ENCODE results near the gene CCDC54.

The CCDC54 gene

GRCh38 chr3:107392549-107393165 is 15.4 kb downstream of the CCDC54 start:
- no peak overlapping the region for H3K4me2 ChIP-seq (ENCODE audit: low read depth, low read length, poor library complexity, severe bottlenecking)
- H3K4me1 ChIP-seq (ENCODE audit: insufficient read depth, low read length, poor library complexity, severe bottlenecking) = peaks cover 5% of the 10 kb centered on the region
- no peak overlapping the region for H2AFZ ChIP-seq (ENCODE audit: low read length)
- no peaks in the 10 kb centered on the region for H3K79me2 ChIP-seq (ENCODE audit: insufficient read depth, low read length)
- H3K36me3 ChIP-seq (ENCODE audit: insufficient read depth, low read length) = no peaks in the 10 kb centered on the region
- no peaks in the 10 kb centered on the region for H3F3A ChIP-seq (ENCODE audit: low read depth)
- no peaks in the 10 kb centered on the region for H3K9me3 ChIP-seq (ENCODE audit: insufficient read depth, low read depth, low read length)
- no peak overlapping the region for H3K4me3 ChIP-seq (ENCODE audit: low read length, poor library complexity, severe bottlenecking)
- no peak overlapping the region for H3K9ac ChIP-seq (ENCODE audit: low read depth, low read length, poor library complexity, severe bottlenecking)
- no peak for TF ChIP-seq EZH2phosphoT487 (IDR thresholded peaks at IDR 0.05; ENCODE audit: borderline replicate concordance)
- no peak for TF ChIP-seq CTCF (conservative IDR thresholded peaks at IDR 0.05; ENCODE audit: low read length)
- no peaks in the 10 kb centered on the region for H3K9me2 ChIP-seq (replicated peaks; ENCODE audit: low read depth, low read length)
- H4K20me1 ChIP-seq (ENCODE audit: insufficient read depth, low read length, poor library complexity, severe bottlenecking) = no peaks in the 10 kb centered on the region
- H3K27me3 ChIP-seq (ENCODE audit: insufficient read depth, low read length, poor library complexity, severe bottlenecking) = no peaks in the 10 kb centered on the region

DNA sequence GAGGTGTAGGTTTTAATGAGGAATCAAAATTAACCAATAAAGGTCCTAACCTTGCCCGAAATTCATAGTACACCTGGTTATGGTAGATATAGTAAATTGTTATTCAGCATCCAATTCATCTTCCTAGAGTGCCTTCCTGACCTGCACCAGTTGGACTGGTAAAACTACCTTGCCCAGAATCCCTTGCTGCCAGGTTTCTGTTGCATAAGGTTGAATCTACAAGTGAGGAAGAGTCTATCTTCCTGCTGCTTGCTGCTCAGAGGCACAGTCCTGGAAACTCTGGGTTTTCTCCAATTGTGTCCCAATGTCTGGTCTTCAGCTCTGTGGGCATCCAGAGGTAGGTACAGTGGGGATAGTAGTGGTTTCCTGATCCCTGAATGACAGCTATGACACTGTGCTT is 17.3 kb downstream of the CCDC54 start:
- Histone ChIP-seq H3K9ac (ENCODE audit: low read depth, low read length, poor library complexity, severe bottlenecking) (peak overlapping the region; percentile 31), H3K36me3 (ENCODE audit: insufficient read depth, low read length) (no peaks in the 10 kb centered on the region), H4K20me1 (ENCODE audit: insufficient read depth, low read length, poor library complexity, severe bottlenecking) (no peaks in the 10 kb centered on the region), H3F3A (ENCODE audit: low read depth) (no peaks in the 10 kb centered on the region), H3K79me2 (ENCODE audit: insufficient read depth, low read length) (no peaks in the 10 kb centered on the region), H3K4me1 (ENCODE audit: insufficient read depth, low read length, poor library complexity, severe bottlenecking) (peaks cover 5% of the 10 kb centered on the region), H3K9me3 (ENCODE audit: insufficient read depth, low read depth, low read length) (no peaks in the 10 kb centered on the region), H2AFZ (ENCODE audit: low read length) (peak overlapping the region; percentile 89), H3K4me3 (ENCODE audit: low read length, poor library complexity, severe bottlenecking) (peak overlapping the region; percentile 61), H3K27me3 (ENCODE audit: insufficient read depth, low read length, poor library complexity, severe bottlenecking) (no peaks in the 10 kb centered on the region), H3K9me2 (replicated peaks; ENCODE audit: low read depth, low read length) (no peaks in the 10 kb centered on the region), H3K4me2 (ENCODE audit: low read depth, low read length, poor library complexity, severe bottlenecking) (peak overlapping the region; percentile 49)
- TF ChIP-seq CTCF (conservative IDR thresholded peaks at IDR 0.05; ENCODE audit: low read length) (no peak), EZH2phosphoT487 (IDR thresholded peaks at IDR 0.05; ENCODE audit: borderline replicate concordance) (no peak)

- no peaks in the 10 kb centered on the region for H4K20me1 ChIP-seq (ENCODE audit: insufficient read depth, low read length, poor library complexity, severe bottlenecking)
- no peaks in the 10 kb centered on the region for H3K9me3 ChIP-seq (ENCODE audit: insufficient read depth, low read depth, low read length)
- no peaks in the 10 kb centered on the region for H3K79me2 ChIP-seq (ENCODE audit: insufficient read depth, low read length)
- H3K4me1 ChIP-seq (ENCODE audit: insufficient read depth, low read length, poor library complexity, severe bottlenecking) = peaks cover 5% of the 10 kb centered on the region
- no peaks in the 10 kb centered on the region for H3K27me3 ChIP-seq (ENCODE audit: insufficient read depth, low read length, poor library complexity, severe bottlenecking)
- peak overlapping the region; percentile 31 for H3K9ac ChIP-seq (ENCODE audit: low read depth, low read length, poor library complexity, severe bottlenecking)
- peak overlapping the region; percentile 61 for H3K4me3 ChIP-seq (ENCODE audit: low read length, poor library complexity, severe bottlenecking)
- no peaks in the 10 kb centered on the region for H3K9me2 ChIP-seq (replicated peaks; ENCODE audit: low read depth, low read length)
- TF ChIP-seq EZH2phosphoT487 (IDR thresholded peaks at IDR 0.05; ENCODE audit: borderline replicate concordance) (no peak), CTCF (conservative IDR thresholded peaks at IDR 0.05; ENCODE audit: low read length) (no peak)
- H3K36me3 ChIP-seq (ENCODE audit: insufficient read depth, low read length) = no peaks in the 10 kb centered on the region
- peak overlapping the region; percentile 49 for H3K4me2 ChIP-seq (ENCODE audit: low read depth, low read length, poor library complexity, severe bottlenecking)
- peak overlapping the region; percentile 89 for H2AFZ ChIP-seq (ENCODE audit: low read length)
- H3F3A ChIP-seq (ENCODE audit: low read depth) = no peaks in the 10 kb centered on the region
Measured at GRCh38 chr3:107395066-107395465, 17.8 kb downstream of the CCDC54 start.

Measured in Loucy (cell line).